H9 (cell line): ENCODE data around the gene ATP5F1B. TPM values are rescaled to one million over a fixed set of nuclear protein-coding genes. Genes with fewer than 3 reads are reported as not detected.

Experiments
- DNase-seq: peaks from one replicate; pipeline ENCODE4 v3.0.0-alpha.2; 2017
- H2AFZ ChIP-seq: one replicate; pipeline ENCODE4 v1.6.1; 2013; ENCODE audit warnings: mild to moderate bottlenecking, low read length, control low read depth, moderate library complexity
- H2AK5ac ChIP-seq: 2 replicates; pipeline ENCODE4 v1.6.1; 2013; ENCODE audit warnings: low read length, control low read depth, mixed read lengths; ENCODE audit not compliant: insufficient read length
- H2BK120ac ChIP-seq: one replicate; pipeline ENCODE4 v1.6.1; 2013; ENCODE audit warnings: low read depth, mild to moderate bottlenecking, low read length, control low read depth, inconsistent platforms; ENCODE audit not compliant: poor library complexity, severe bottlenecking
- H2BK12ac ChIP-seq: 2 replicates; pipeline ENCODE4 v1.6.1; 2013; ENCODE audit warnings: low read length, control low read depth, mixed read lengths, low read depth; ENCODE audit not compliant: insufficient read length
- H2BK15ac ChIP-seq: 2 replicates; pipeline ENCODE4 v1.6.1; 2013; ENCODE audit warnings: low read depth, low read length, control low read depth
- H2BK20ac ChIP-seq: one replicate; pipeline ENCODE4 v1.6.1; 2013; ENCODE audit warnings: low read depth, mild to moderate bottlenecking, low read length, control low read depth, inconsistent platforms; ENCODE audit not compliant: poor library complexity, severe bottlenecking
- H2BK5ac ChIP-seq: 2 replicates; pipeline ENCODE4 v1.6.1; 2013; ENCODE audit warnings: low read length, control low read depth, mixed read lengths; ENCODE audit not compliant: insufficient read length
- H3K14ac ChIP-seq: 2 replicates; pipeline ENCODE4 v1.6.1; 2013; ENCODE audit warnings: low read length, control low read depth; ENCODE audit not compliant: insufficient read depth
- H3K18ac ChIP-seq: 2 replicates; pipeline ENCODE4 v1.6.1; 2013; ENCODE audit warnings: low read depth, mild to moderate bottlenecking, mixed read lengths, low read length, control low read depth; ENCODE audit not compliant: insufficient read length
- H3K23ac ChIP-seq: 2 replicates; pipeline ENCODE4 v1.6.1; 2013; ENCODE audit warnings: low read length, control low read depth, mixed read lengths, low read depth; ENCODE audit not compliant: insufficient read length
- H3K23me2 ChIP-seq: 2 replicates; pipeline ENCODE4 v1.6.1; 2013; ENCODE audit warnings: low read depth, mild to moderate bottlenecking, mixed read lengths, low read length, control low read depth; ENCODE audit not compliant: insufficient read length, poor library complexity, severe bottlenecking
- H3K27ac ChIP-seq: 2 replicates; pipeline ENCODE4 v1.5.1; 2013; ENCODE audit warnings: low read length, control low read depth, mixed read lengths, low read depth; ENCODE audit not compliant: insufficient read length
- H3K27me3 ChIP-seq: 2 replicates; pipeline ENCODE4 v1.6.1; 2013; ENCODE audit warnings: low read length, control low read depth, inconsistent platforms; ENCODE audit not compliant: insufficient read depth
- H3K4ac ChIP-seq: 2 replicates; pipeline ENCODE4 v1.6.1; 2013; ENCODE audit warnings: low read depth, mild to moderate bottlenecking, control low read depth, inconsistent platforms, low read length, moderate library complexity
- H3K4me1 ChIP-seq: 2 replicates; pipeline ENCODE4 v1.6.1; 2013; ENCODE audit warnings: low read length, control low read depth, inconsistent platforms; ENCODE audit not compliant: insufficient read depth
- H3K4me2 ChIP-seq: 2 replicates; pipeline ENCODE4 v1.6.1; 2013; ENCODE audit warnings: low read length, control low read depth, mixed read lengths; ENCODE audit not compliant: insufficient read length, insufficient read depth
- H3K56ac ChIP-seq: 2 replicates; pipeline ENCODE4 v1.6.1; 2013; ENCODE audit warnings: low read depth, mild to moderate bottlenecking, mixed read lengths, low read length, control low read depth; ENCODE audit not compliant: insufficient read length
- H3K79me1 ChIP-seq: 2 replicates; pipeline ENCODE4 v1.6.1; 2013; ENCODE audit warnings: low read depth, mild to moderate bottlenecking, moderate library complexity, low read length, control low read depth, inconsistent platforms; ENCODE audit not compliant: insufficient read depth, poor library complexity, severe bottlenecking
- H3K79me2 ChIP-seq: 2 replicates; pipeline ENCODE4 v1.6.1; 2013; ENCODE audit warnings: low read length, control low read depth, inconsistent platforms; ENCODE audit not compliant: insufficient read depth
- H3K9ac ChIP-seq: 2 replicates; pipeline ENCODE4 v1.6.1; 2013; ENCODE audit warnings: low read length, control low read depth, mixed read lengths; ENCODE audit not compliant: insufficient read length; ENCODE audit errors: extremely low read depth
- H3K9me3 ChIP-seq: one replicate; pipeline ENCODE4 v1.6.1; 2013; ENCODE audit warnings: low read depth, low read length, inconsistent platforms; ENCODE audit not compliant: control insufficient read depth
- H3T11ph ChIP-seq: one replicate; pipeline ENCODE4 v1.6.1; 2013; ENCODE audit warnings: mild to moderate bottlenecking, low read length, control low read depth, inconsistent platforms
- H4K20me1 ChIP-seq: one replicate; pipeline ENCODE4 v1.6.1; 2013; ENCODE audit not compliant: control insufficient read depth, insufficient read length, insufficient read depth
- H4K5ac ChIP-seq: 2 replicates; pipeline ENCODE4 v1.6.1; 2013; ENCODE audit warnings: low read depth, mild to moderate bottlenecking, mixed read lengths, low read length, control low read depth; ENCODE audit not compliant: insufficient read length
- H4K8ac ChIP-seq: replicated peaks from 2 replicates; pipeline ENCODE4 v1.6.1; 2013; ENCODE audit warnings: low read length, control low read depth, mixed read lengths, low read depth; ENCODE audit not compliant: insufficient read length
- H4K91ac ChIP-seq: 2 replicates; pipeline ENCODE4 v1.6.1; 2013; ENCODE audit warnings: low read depth, mild to moderate bottlenecking, moderate library complexity, mixed read lengths, low read length, control low read depth; ENCODE audit not compliant: insufficient read length
- H3K27ac Mint-ChIP-seq, 3 experiments: 2 replicates in 2 of 3; 3 replicates in 1 of 3; pipeline ENCODE4 v1.8.0; 2020 to 2021; ENCODE audit warnings: mixed read lengths in 3 of 3, mild to moderate bottlenecking in 1 of 3, moderate library complexity in 1 of 3
- H3K27me3 Mint-ChIP-seq: 2 replicates; pipeline ENCODE4 v1.8.0; 2021; ENCODE audit warnings: low read depth, mild to moderate bottlenecking, moderate library complexity, mixed read lengths
- H3K36me3 Mint-ChIP-seq, 3 experiments: 2 replicates in 2 of 3; 3 replicates in 1 of 3; pipeline ENCODE4 v1.8.0; 2020 to 2021; ENCODE audit warnings: low read depth in 3 of 3, mixed read lengths in 3 of 3; ENCODE audit not compliant: insufficient read depth in 1 of 3
- H3K4me1 Mint-ChIP-seq, 2 experiments: 2 replicates each; pipeline ENCODE4 v1.8.0; 2020; ENCODE audit warnings: mixed read lengths in 2 of 2
- H3K4me3 Mint-ChIP-seq, 2 experiments: 2 replicates in 1 of 2; 3 replicates in 1 of 2; pipeline ENCODE4 v1.8.0; 2020 to 2021; ENCODE audit warnings: mild to moderate bottlenecking in 2 of 2, mixed read lengths in 2 of 2, moderate library complexity in 1 of 2
- H3K9me3 Mint-ChIP-seq, 2 experiments: 2 replicates in 1 of 2; 3 replicates in 1 of 2; pipeline ENCODE4 v1.8.0; 2020; ENCODE audit warnings: mild to moderate bottlenecking in 2 of 2, mixed read lengths in 2 of 2, moderate library complexity in 1 of 2
- WGBS: extraction: QIAGEN DNeasy Blood & Tissue Kit; methylation state at CpG from one replicate; pipeline ENCODE4 v1.1.7; 2013; ENCODE audit warnings: missing lambda C conversion rate, low lambda C conversion rate, mixed read lengths; ENCODE audit not compliant: insufficient read length; ENCODE audit errors: extremely low coverage; 5-methylcytosine and 5-hydroxymethylcytosine counted together
- long read RNA-seq: library from polyadenylated mRNA; unstranded; transcript quantifications from one replicate; pipeline ENCODE4 v2.0.0, GENCODE V29; 2020
- total RNA-seq: library from RNA; stranded (reverse); gene quantifications from 2 replicates; pipeline ENCODE4 v1.2.1, GENCODE V29; 2021
- TF ChIP-seq, protein P1 (sequence below): fragments of 200-600 bp; sonication (generic); conservative IDR thresholded peaks from 3 replicates; pipeline ENCODE4 v1.8.0; 2021; ENCODE audit warnings: antibody characterized with exemption, mild to moderate bottlenecking

The ATP5F1B gene
- total RNA-seq = 927 and 936 TPM in 2 replicates
- long read RNA-seq, transcript ATP5F1B-201 (10 exons, 1,839 nt) = major isoform, 4,005 of 4,280 reads
- long read RNA-seq, partial matches to known transcripts = 72 of 4,280 reads
- long read RNA-seq, other reads (novel, unspliced or antisense) = 202 of 4,280 reads

DNA sequence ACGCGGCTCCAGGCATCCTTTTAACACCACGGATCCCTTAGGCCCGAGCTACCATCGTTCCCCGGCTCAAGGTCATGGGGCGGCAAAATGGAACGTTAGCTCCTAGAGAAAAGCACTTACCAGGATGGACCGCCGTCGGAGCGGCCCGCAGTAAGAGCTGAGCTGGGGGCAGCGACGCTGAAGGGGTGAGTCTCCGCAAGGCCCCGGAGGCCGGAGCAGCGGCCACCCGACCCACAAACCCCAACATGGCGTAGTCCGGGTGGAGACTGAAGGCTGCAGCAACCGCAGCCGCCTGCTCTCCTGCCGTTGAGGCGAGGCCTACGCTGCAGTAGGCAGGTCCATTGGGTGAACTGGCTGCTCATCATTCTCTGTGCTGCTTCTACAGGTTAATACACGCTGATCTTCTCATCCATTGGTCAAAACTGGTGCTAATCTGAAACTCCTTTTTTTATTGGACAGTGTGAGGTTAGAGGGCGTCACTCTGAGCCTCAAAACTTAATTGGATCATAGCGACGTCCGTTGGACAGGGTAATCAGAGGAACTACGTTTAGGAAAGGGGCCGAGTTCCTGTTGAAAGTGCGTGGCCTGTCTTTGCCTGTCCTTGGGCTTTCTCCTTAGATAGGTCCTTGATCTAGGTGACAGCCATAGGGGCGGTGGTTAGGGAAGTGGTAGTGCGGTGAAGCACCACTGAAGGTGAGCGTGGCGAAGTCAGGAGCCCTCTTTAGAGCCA lies at the start of gene ATP5F1B:
ATP5F1B (minus strand) TSS at position 268 of the 730 bp plus-strand sequence; CDS start at position 247, 21 bp downstream.
- H3K27ac ChIP-seq = no peak within 1 kb of the TSS
- Mint-ChIP-seq H3K4me3 (peak within 1 kb of the TSS; percentile 99 to 100), H3K9me3 (no peaks in the 10 kb centered on the region), H3K27ac (peak within 1 kb of the TSS; percentile 99), H3K4me1 (peaks cover 16 to 18% of the 10 kb centered on the region in 2 experiments), H3K36me3 (peaks cover 42 to 44% (median 42%) of the 10 kb centered on the region in 3 experiments), H3K27me3 (no peaks in the 10 kb centered on the region)
- H3K9ac ChIP-seq = peak within 1 kb of the TSS; percentile 95
- DNase-seq = peak; percentile 100
- H2BK5ac ChIP-seq = no peak within 1 kb of the TSS
- H3K9me3 ChIP-seq = no peaks in the 10 kb centered on the region
- H4K91ac ChIP-seq = no peak within 1 kb of the TSS
- no peaks in the 10 kb centered on the region for H3K4me1 ChIP-seq
- H3K27me3 ChIP-seq = no peaks in the 10 kb centered on the region
- no CpG with 5 or more reads among the region's 39 CpGs for WGBS
- H2BK120ac ChIP-seq = no peak within 1 kb of the TSS
- peak within 1 kb of the TSS; percentile 37 for H4K5ac ChIP-seq
- TF ChIP-seq, protein P1, sequence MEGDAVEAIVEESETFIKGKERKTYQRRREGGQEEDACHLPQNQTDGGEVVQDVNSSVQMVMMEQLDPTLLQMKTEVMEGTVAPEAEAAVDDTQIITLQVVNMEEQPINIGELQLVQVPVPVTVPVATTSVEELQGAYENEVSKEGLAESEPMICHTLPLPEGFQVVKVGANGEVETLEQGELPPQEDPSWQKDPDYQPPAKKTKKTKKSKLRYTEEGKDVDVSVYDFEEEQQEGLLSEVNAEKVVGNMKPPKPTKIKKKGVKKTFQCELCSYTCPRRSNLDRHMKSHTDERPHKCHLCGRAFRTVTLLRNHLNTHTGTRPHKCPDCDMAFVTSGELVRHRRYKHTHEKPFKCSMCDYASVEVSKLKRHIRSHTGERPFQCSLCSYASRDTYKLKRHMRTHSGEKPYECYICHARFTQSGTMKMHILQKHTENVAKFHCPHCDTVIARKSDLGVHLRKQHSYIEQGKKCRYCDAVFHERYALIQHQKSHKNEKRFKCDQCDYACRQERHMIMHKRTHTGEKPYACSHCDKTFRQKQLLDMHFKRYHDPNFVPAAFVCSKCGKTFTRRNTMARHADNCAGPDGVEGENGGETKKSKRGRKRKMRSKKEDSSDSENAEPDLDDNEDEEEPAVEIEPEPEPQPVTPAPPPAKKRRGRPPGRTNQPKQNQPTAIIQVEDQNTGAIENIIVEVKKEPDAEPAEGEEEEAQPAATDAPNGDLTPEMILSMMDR = no peak
- H2AFZ ChIP-seq = no peak within 1 kb of the TSS
- H3K4ac ChIP-seq = no peak within 1 kb of the TSS
- peak within 1 kb of the TSS; percentile 89 for H3K14ac ChIP-seq
- no peak within 1 kb of the TSS for H3T11ph ChIP-seq
- H4K8ac ChIP-seq = no peak within 1 kb of the TSS
- H3K4me2 ChIP-seq = peak within 1 kb of the TSS; percentile 96
- no peak within 1 kb of the TSS for H3K23ac ChIP-seq
- no peaks in the 10 kb centered on the region for H3K79me1 ChIP-seq
- peak within 1 kb of the TSS; percentile 75 for H3K18ac ChIP-seq
- no peak within 1 kb of the TSS for H2BK20ac ChIP-seq
- H3K79me2 ChIP-seq = peaks cover 17% of the 10 kb centered on the region; the same call in 1 of the 2 replicates
- no peaks in the 10 kb centered on the region for H3K23me2 ChIP-seq
- H2BK15ac ChIP-seq = no peak within 1 kb of the TSS
- H3K56ac ChIP-seq = peak within 1 kb of the TSS; percentile 15
- no peak within 1 kb of the TSS for H2BK12ac ChIP-seq
- H4K20me1 ChIP-seq = no peaks in the 10 kb centered on the region
- no peak within 1 kb of the TSS for H2AK5ac ChIP-seq
